ENCODE results near the gene COMMD4. TPM values are rescaled to one million over a fixed set of nuclear protein-coding genes. Genes with fewer than 3 reads are reported as not detected.
A peak's percentile ranks its signal among the peaks of the same experiment; 100 is the strongest.

The COMMD4 gene
- total and polyA plus RNA-seq, 2 of the 8 experiments (the other 6 are each of a cell fraction or from before 2014, with no cell fraction given): 131 to 236 TPM

DNA sequence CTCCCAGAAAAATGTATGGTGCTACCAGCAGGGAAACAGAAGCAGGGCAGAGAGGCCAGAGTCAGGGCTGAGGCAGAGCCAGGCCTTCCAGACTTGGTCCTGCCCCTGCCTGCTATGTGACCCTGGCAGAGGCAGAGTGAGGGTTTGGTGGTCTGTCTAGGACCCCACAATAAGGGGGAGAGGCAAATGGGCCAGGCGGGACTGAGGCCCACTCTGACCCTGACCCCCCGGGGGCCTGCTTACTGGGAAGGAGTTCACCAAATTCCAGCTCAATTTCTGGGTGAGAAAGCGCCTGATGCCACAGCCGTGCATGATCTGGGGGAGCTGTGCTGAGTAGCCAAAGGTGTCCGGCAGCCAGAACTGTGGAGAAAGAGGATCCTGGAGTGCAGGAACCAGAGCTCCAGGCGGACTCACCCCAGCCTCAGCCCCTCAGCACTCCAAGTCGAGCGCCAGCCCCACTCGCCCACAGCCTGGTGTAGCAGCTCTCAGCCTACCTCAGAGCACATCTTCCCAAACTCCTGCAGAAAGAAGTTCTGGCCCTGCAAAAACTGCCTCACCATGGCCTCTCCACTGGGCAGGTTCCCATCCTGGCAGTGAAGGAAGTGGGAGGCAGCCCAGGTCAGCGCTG is 25.6 kb downstream of the COMMD4 start:
- H3K4me1 ChIP-seq (replicated peaks in 1 of 4; ENCODE audit: control insufficient read depth in 3 of 4, insufficient read depth in 4 of 4, low read length in 3 of 4): no peaks in the 10 kb centered on the region
- WGBS, 2 experiments (ENCODE audit: extremely low coverage in 1 of 2, insufficient coverage in 1 of 2, insufficient read length in 1 of 2, insufficient replicate concordance in 2 of 2, low coverage in 1 of 2, low lambda C conversion rate in 2 of 2, missing lambda C conversion rate in 1 of 2): 92% methylated on average over 9 of the region's 10 CpGs; no CpG with 5 or more reads in 1 of the 2 experiments
- H2BK5ac ChIP-seq (ENCODE audit: low read depth, low read length): no peak overlapping the region
- FAIRE-seq (no peak), DNase-seq (ENCODE audit: low read depth in 1 of 2, low spot score in 2 of 2) (no peak)
- H3K18ac ChIP-seq (ENCODE audit: extremely low read depth, low read length): no peak overlapping the region
- no peak overlapping the region for H3K4ac ChIP-seq (replicated peaks; ENCODE audit: insufficient read length, low read depth, low read length)
- no peak overlapping the region for H2BK120ac ChIP-seq (replicated peaks; ENCODE audit: low read depth, low read length)
- no peak overlapping the region for H4K91ac ChIP-seq (replicated peaks; ENCODE audit: insufficient read length, low read length)
- H3K36me3 ChIP-seq (ENCODE audit: control insufficient read depth in 2 of 4, insufficient read depth in 4 of 4, low read length in 3 of 4): peaks cover 0 to 21% (median 4%) of the 10 kb centered on the region in 4 experiments; a peak in 5 of 8 replicates
- CTCF ChIA-PET (ENCODE audit: partially characterized antibody): no interaction called here
- POLR2A ChIA-PET (ENCODE audit: partially characterized antibody): interaction anchor here (6.5 kb wide), 1 partner anchor 11 kb away, joined by 69 read pairs; the partner anchor contains the start of gene NEIL1
- no peaks in the 10 kb centered on the region for H3K79me2 ChIP-seq (ENCODE audit: control insufficient read depth in 1 of 2, insufficient read depth in 2 of 2, low read length in 2 of 2)
- no peak overlapping the region for H3K23ac ChIP-seq (ENCODE audit: insufficient read length)
- H4K20me1 ChIP-seq (replicated peaks in 1 of 2; ENCODE audit: control insufficient read depth in 1 of 2, insufficient read depth in 2 of 2, low read length in 2 of 2): peaks cover 0 to 5% of the 10 kb centered on the region in 2 experiments
- H2AFZ ChIP-seq (ENCODE audit: low read length): no peak overlapping the region
- no peak overlapping the region for H3K27ac ChIP-seq (ENCODE audit: low read depth, low read length)
- no peak overlapping the region for H3K56ac ChIP-seq (replicated peaks; ENCODE audit: insufficient read length, low read depth, low read length)
- no peak overlapping the region for H2BK12ac ChIP-seq (ENCODE audit: low read depth, low read length)
- peak overlapping the region; percentile 25; the same call in 1 of the 2 replicates for H4K8ac ChIP-seq (ENCODE audit: extremely low read depth, insufficient read depth, low read length)
- no peak overlapping the region for H2AK5ac ChIP-seq (ENCODE audit: low read depth, low read length)
- no peaks in the 10 kb centered on the region for H3K79me1 ChIP-seq (ENCODE audit: low read depth, low read length)
- no peaks in the 10 kb centered on the region for H3K23me2 ChIP-seq (ENCODE audit: low read depth, low read length)
- H3K9me3 ChIP-seq (ENCODE audit: insufficient read depth in 2 of 2, low read depth in 1 of 2, low read length in 1 of 2): no peaks in the 10 kb centered on the region
- H2BK15ac ChIP-seq (ENCODE audit: low read length): no peak overlapping the region
- no peaks in the 10 kb centered on the region for H3K27me3 ChIP-seq (replicated peaks in 1 of 4; ENCODE audit: control insufficient read depth in 3 of 4, extremely low read depth in 1 of 4, insufficient read depth in 3 of 4, low read length in 3 of 4)
- no peak overlapping the region for H3K4me3 ChIP-seq (ENCODE audit: extremely low read depth in 1 of 4, insufficient read depth in 2 of 4, low read depth in 3 of 4, low read length in 4 of 4)
- no peak overlapping the region for H2BK20ac ChIP-seq (ENCODE audit: low read length)
- no peak overlapping the region for H4K5ac ChIP-seq (ENCODE audit: insufficient read length, low read depth, low read length)
- H3K9ac ChIP-seq (replicated peaks in 1 of 4; ENCODE audit: extremely low read depth in 1 of 4, low read depth in 3 of 4, low read length in 3 of 4): no peak overlapping the region; a peak in 1 of 7 replicates
- H3K4me2 ChIP-seq (ENCODE audit: insufficient read depth in 1 of 2, low read depth in 2 of 2, low read length in 2 of 2): no peak overlapping the region
- no peak overlapping the region for H3K14ac ChIP-seq (ENCODE audit: insufficient read length)
- TF ChIP-seq TBP (IDR thresholded peaks at IDR 0.05; ENCODE audit: low read depth, low read length) (no peak), SIRT6 (IDR thresholded peaks at IDR 0.05; ENCODE audit: low read length) (no peak), GTF2F1 (IDR thresholded peaks at IDR 0.05; ENCODE audit: borderline replicate concordance, low read depth, low read length) (no peak), SIN3A (conservative IDR thresholded peaks at IDR 0.05 in 1 of 2, IDR thresholded peaks at IDR 0.05 in 1 of 2; ENCODE audit: low read depth in 1 of 2, low read length in 2 of 2) (no peak), YY1 (IDR thresholded peaks at IDR 0.05; ENCODE audit: low read depth, low read length) (no peak), CBX8 (IDR thresholded peaks at IDR 0.05; ENCODE audit: borderline replicate concordance, low read depth, low read length) (no peak), CEBPB (IDR thresholded peaks at IDR 0.05; ENCODE audit: low read depth, low read length) (no peak), SRF (IDR thresholded peaks at IDR 0.05; ENCODE audit: low read depth, low read length) (no peak), GABPA (IDR thresholded peaks at IDR 0.05; ENCODE audit: borderline replicate concordance, insufficient read depth, low read length) (no peak), E2F6 (IDR thresholded peaks at IDR 0.05) (no peak), TAF1 (IDR thresholded peaks at IDR 0.05; ENCODE audit: low read depth, low read length) (no peak), SUZ12 (IDR thresholded peaks at IDR 0.05; ENCODE audit: low read length) (no peak), RNF2 (IDR thresholded peaks at IDR 0.05; ENCODE audit: borderline replicate concordance, low read depth, low read length, missing control alignments, poor library complexity, severe bottlenecking) (no peak)
